DMS153 treated with DMSO at 0.1 percent for 48 hours (cell line): Measurements from ENCODE around the gene MYH9.

Source experiments
- DNase-seq: peaks from one replicate; lab custom pipeline; 2025; ENCODE audit not compliant: unreplicated experiment; lab: John Stamatoyannopoulos, UW

MYH9 gene

GRCh38 chr22:36234919-36235318, 152.8 kb downstream of the MYH9 start:
- DNase-seq: no peak

GRCh38 chr22:36234213-36234612, 153.6 kb downstream of the MYH9 start:
- no peak for DNase-seq

DNA sequence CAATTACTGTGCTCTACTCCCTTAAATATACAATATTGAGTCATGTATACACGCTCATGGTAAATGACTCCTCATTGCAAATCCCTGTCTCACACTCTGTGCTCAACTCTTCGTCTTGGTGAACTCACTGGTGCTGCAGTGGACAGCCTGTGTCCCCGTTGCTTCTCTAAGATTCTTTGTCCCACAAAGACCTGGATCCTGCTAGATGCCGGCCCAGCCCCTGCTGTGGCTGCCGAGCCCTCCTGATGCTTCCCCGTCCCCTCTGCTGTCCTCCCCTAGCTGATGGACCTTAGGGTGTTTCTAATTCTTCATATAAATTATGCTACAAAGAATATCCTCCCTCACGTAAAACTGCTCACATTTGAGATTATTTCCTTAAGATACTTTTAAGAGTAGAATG, 154.0 kb downstream of the MYH9 start:
- DNase-seq: no peak

DNA sequence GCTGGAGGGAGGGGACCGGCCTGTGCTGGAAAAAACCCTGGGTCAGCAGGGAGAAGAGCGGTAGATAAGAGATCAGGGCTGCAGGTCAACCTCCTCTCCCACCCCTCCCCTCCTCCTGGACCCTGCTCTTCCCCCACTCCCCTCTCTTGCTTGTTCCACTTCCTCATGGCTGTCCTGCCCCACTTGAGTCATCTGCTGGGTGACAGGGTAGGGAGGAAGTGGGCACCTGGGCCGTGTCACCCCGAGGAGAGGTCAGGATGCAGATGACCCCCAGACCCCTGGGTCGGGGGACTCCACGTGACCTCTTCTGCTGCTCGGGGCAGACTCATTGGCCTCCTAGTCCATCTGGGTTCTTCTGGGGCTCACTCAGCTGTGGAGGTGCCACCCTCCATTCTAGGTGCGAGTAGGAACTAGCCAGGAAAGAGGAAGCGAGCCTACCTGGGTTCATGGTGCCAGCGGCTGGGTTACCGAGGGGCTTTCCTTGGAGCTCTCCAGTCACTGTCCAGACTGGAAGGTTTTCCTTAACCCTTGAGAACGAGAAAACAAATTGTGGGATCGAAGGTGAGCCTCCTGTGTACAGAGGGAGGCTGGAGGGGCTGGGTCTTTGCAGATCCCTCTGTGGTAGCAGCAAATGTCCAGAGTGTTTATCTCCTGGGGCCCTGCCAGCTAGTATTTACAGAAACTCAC, 154.9 kb downstream of the MYH9 start:
- DNase-seq: no peak
